Measurements from ENCODE around the gene TGM1. TPM values are rescaled to one million over a fixed set of nuclear protein-coding genes. Genes with fewer than 3 reads are reported as not detected.

Gene TGM1
- total RNA-seq = 0.48 TPM
- long read RNA-seq, partial matches to known transcripts = 1 of 3 reads
- long read RNA-seq, other reads (novel, unspliced or antisense) = 2 of 3 reads

- intact Hi-C loops (cut with DNase I) = no loop called here
- no peak for DNase-seq (ENCODE audit: low spot score)
Observed at GRCh38 chr14:24262821-24263733, at the start of gene TGM1. TSS of gene TGM1 (minus strand) at chr14:24263177. CDS start at chr14:24262352, 825 bp downstream.

- DNase-seq (ENCODE audit: low spot score) = no peak
- intact Hi-C loops (cut with DNase I) = no loop called here
Observed at GRCh38 chr14:24311837-24312615, 49.0 kb upstream of the TGM1 start.

GRCh38 chr14:24310646-24311604 is 47.9 kb upstream of the TGM1 start, which contains the start of gene LTB4R:
TSS of gene LTB4R (plus strand) at chr14:24311502. CDS start at chr14:24315652, 4,150 bp downstream.
- intact Hi-C loops (cut with DNase I) = no loop called here
- DNase-seq (ENCODE audit: low spot score) = peak; percentile 92

- DNase-seq (ENCODE audit: low spot score) = no peak
- intact Hi-C loops (cut with DNase I) = no loop called here
Observed at GRCh38 chr14:24310265-24310645, 47.3 kb upstream of the TGM1 start.

- DNase-seq (ENCODE audit: low spot score) = no peak
- intact Hi-C loops (cut with DNase I) = no loop called here
Observed at GRCh38 chr14:24309538-24310264, 46.7 kb upstream of the TGM1 start, which contains the start of gene LTB4R2. TSS of gene LTB4R2 (plus strand) at chr14:24310140. CDS start at chr14:24310665, 525 bp downstream.

- DNase-seq (ENCODE audit: low spot score) = no peak
- intact Hi-C loops (cut with DNase I) = no loop called here
Observed at GRCh38 chr14:24308342-24309124, 45.6 kb upstream of the TGM1 start.

GRCh38 chr14:24307575-24308341 is 44.8 kb upstream of the TGM1 start, which contains the start of gene CIDEB:
TSS of gene CIDEB (minus strand) at chr14:24307977. CDS start at chr14:24307858, 119 bp downstream.
- DNase-seq (ENCODE audit: low spot score) = peak; percentile 82
- intact Hi-C loops (cut with DNase I) = no loop called here

GRCh38 chr14:24307156-24307574 is 44.2 kb upstream of the TGM1 start:
- intact Hi-C loops (cut with DNase I) = no loop called here
- no peak for DNase-seq (ENCODE audit: low spot score)

GRCh38 chr14:24304019-24304387 is 41.0 kb upstream of the TGM1 start:
- no peak for DNase-seq (ENCODE audit: low spot score)
- intact Hi-C loops (cut with DNase I) = no loop called here

GRCh38 chr14:24300326-24300980 is 37.5 kb upstream of the TGM1 start:
- intact Hi-C loops (cut with DNase I) = no loop called here
- DNase-seq (ENCODE audit: low spot score) = no peak

- peak; percentile 97 for DNase-seq (ENCODE audit: low spot score)
- intact Hi-C loops (cut with DNase I) = loop anchor here (1.0 kb wide), 1 partner anchor 57 kb away; the partner anchor contains the start of gene TINF2
Observed at GRCh38 chr14:24299255-24300191, 36.5 kb upstream of the TGM1 start, which contains the start of the genes DHRS1 and NOP9. TSS of gene DHRS1 (minus strand) at chr14:24299780. CDS start at chr14:24299106, 674 bp downstream. TSS of gene NOP9 (plus strand) at chr14:24299850. CDS start at chr14:24299955, 105 bp downstream.

- intact Hi-C loops (cut with DNase I) = loop anchor here (1.0 kb wide), 1 partner anchor 57 kb away; the partner anchor contains the start of gene TINF2
- no peak for DNase-seq (ENCODE audit: low spot score)
Observed at GRCh38 chr14:24298892-24299254, 35.9 kb upstream of the TGM1 start.

GRCh38 chr14:24297190-24297964 is 34.4 kb upstream of the TGM1 start:
- DNase-seq (ENCODE audit: low spot score) = no peak
- intact Hi-C loops (cut with DNase I) = loop anchor here (2.0 kb wide), 1 partner anchor 239 kb away; no protein-coding TSS in a partner anchor
